ENCODE results near the gene DUOX1.
A peak's percentile ranks its signal among the peaks of the same experiment; 100 is the strongest.

The DUOX1 gene

DNA sequence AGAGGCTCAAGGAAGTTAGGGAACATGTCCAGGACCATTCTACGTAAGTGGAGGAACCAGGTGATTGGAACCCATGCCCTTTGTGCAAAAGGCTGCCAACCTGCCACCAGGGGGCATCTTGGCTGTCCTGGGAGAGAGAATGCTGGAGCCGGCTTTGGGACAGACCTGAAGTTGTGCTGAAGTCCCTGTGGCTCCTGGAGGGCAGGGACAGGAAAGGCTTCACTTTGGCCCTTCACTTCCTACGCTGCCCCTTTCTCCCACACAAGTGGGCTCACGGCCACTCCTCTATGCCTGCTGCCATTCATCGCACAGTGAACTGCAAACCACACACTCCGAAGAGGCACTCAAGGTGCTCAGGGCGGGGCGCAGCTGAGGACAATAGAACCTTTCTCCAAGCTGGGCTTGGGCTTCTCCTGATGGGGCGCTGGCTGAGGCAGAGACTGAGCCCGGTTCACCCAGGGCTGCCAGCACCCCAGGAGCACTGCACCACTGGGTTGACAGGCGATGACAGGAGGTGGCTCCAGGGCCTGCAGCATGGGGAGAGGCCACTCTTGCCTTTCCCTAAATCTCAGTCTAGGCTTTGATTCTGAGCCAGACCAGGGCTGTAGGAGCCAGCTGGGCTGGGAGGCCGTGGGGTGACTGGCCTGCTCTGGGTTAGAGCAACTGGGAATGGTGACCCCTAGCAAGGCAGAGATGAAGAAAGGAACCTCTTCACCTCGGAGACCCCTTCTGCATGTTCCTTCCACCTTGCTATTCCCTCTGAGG, 49.6 kb downstream of the DUOX1 start:
- TF ChIP-seq JUND (IDR thresholded peaks at IDR 0.05; ENCODE audit: low read depth) = no peak
- peak in 1 of 2 experiments; percentile 44 for DNase-seq (ENCODE audit: low read depth in 1 of 2, low spot score in 1 of 2)
- in situ Hi-C loops (cut with HindIII; ENCODE audit: low pct_unique_long_range_greater_than_20kb, low sequenced_read_pairs) = no loop called here

DNA sequence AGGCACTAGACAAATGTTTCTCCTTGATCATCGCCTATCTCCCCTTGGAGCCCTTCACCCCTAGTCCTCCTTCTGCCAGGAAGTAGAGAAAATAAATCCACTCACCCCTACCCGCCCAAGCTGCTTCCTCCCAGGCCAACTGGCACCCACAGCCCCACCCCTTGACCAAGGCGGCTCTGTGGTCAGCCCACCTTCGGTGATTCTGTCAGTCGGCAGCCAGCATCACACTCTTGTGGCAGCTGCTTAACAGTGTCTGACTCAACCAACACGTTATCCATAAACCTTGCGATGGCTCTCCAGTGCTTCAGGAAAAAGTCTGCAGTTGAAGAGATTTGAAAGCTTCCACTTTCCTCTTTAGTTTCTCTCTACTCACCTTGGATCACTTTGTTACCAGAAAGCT, 50.4 kb downstream of the DUOX1 start:
- in situ Hi-C loops (cut with HindIII; ENCODE audit: low pct_unique_long_range_greater_than_20kb, low sequenced_read_pairs) = no loop called here
- no peak for TF ChIP-seq JUND (IDR thresholded peaks at IDR 0.05; ENCODE audit: low read depth)
- DNase-seq (ENCODE audit: low read depth in 1 of 2, low spot score in 1 of 2) = no peak

DNA sequence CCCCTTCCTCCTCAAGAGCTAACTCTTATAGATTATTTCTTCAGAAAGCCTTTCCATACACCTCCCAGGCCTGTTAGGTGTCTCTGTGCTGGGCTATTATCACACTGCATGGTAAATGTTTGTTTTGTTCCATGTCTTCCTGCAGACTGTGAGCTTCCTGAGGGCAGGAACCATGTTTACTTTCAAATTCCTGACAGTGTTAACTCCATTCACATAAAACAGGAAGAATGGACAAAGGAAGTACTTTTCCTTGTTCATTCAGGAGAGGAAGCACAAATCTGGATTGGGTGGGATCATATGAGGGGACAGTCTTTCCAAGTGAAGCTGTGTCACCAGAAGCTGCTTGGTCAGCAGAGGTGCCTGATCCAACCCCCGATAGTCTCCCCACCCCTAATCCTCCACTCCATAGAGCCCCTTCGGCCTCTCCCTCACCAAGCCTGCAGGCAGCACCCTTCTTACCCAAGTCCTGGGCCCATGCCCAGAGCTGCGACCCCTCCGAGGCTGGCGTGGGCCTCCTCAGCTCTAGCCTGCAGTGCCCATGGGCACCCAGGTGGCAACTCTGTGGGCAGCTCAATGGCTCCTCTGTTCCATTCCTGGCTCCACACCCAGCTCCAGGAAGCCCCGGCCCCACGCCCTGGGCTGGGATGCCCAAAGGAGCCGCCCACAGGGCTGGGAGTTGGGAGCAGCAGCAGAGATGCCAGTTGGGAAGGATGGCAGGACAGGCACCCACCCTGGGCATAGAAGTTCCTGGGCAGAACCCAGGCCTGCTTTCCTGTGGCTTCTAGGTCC, 51.0 kb downstream of the DUOX1 start:
- no peak for DNase-seq (ENCODE audit: low read depth in 1 of 2, low spot score in 1 of 2)
- TF ChIP-seq JUND (IDR thresholded peaks at IDR 0.05; ENCODE audit: low read depth) = no peak
- in situ Hi-C loops (cut with HindIII; ENCODE audit: low pct_unique_long_range_greater_than_20kb, low sequenced_read_pairs) = no loop called here

DNA sequence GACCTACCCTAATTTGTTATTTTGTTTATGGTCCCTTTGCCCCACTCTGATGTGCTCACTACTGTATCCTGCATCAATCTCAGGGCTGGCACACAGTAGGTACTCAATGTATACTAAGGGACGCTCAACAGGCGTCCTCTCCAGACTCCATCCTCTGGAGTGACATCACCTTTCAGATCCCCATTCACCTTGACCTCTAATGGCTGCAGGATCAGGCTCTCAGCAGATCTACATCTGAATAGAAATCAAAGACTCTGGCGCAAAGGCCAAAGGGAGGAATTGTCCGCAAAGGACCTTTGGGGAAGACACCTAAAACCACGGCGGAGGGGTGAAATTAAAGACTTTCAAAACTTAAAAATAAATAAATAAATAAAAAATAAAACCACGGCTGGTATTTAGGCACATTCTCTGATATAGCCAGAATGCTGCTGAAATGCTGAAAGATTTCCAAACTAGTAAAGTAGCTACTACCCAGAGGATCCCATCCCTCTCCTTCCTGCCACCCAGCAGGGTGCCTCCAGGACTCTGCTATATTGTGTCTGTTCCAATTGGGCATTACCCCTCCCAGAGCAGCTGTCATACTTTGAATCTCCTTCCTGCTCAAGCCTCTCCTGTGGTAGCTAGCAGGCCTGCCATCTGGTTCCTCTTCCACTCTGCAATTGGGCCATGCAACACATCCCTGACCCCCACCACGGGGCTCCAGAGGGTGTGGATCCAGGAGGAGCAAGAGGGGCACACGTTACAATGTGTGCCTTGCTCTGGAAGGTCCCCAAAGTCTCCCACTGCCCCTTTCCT, 51.9 kb downstream of the DUOX1 start:
- DNase-seq (ENCODE audit: low read depth in 1 of 2, low spot score in 1 of 2) = no peak
- in situ Hi-C loops (cut with HindIII; ENCODE audit: low pct_unique_long_range_greater_than_20kb, low sequenced_read_pairs) = no loop called here
- no peak for TF ChIP-seq JUND (IDR thresholded peaks at IDR 0.05; ENCODE audit: low read depth)

DNA sequence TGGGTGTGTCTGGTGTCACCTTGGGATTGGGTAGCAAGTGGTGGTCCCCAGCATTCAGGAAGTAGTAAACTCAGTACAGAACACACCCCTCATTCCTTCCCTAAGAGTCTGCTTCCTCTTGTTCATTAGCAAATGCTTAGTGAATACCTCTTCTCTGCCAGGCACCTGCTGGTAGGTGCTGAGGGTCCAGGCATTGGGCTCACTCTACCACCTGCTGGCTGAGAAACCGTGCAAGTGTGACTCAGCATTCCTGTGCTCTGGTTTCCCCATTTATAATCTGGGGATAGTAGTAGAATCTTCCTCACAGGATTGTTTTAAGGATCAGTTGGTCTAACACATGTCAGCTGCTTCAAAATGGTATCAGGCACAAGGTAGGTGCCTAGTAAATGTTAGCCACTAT, 53.2 kb downstream of the DUOX1 start:
- no peak for TF ChIP-seq JUND (IDR thresholded peaks at IDR 0.05; ENCODE audit: low read depth)
- DNase-seq (ENCODE audit: low read depth in 1 of 2, low spot score in 1 of 2) = no peak
- in situ Hi-C loops (cut with HindIII; ENCODE audit: low pct_unique_long_range_greater_than_20kb, low sequenced_read_pairs) = no loop called here

DNA sequence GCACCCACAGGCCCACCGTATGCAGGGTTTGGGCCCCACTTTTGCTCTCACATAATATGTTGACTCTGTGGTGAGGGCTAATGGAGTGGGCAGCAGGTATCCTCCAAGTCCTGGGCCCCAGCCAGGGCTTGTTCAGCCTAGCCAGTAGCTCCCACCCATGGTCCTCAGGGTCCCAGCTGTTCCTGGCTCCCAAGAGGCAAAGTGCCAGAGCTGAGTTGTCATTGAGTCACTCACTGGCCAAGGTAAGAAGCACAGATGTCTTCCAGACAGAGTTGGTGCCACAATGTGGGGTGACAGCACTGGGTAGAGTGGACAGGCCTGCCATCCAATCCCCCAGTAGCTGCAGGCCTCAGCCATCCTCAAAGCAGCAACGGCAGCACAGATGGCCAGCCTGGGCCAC, 53.7 kb downstream of the DUOX1 start:
- in situ Hi-C loops (cut with HindIII; ENCODE audit: low pct_unique_long_range_greater_than_20kb, low sequenced_read_pairs) = no loop called here

DNA sequence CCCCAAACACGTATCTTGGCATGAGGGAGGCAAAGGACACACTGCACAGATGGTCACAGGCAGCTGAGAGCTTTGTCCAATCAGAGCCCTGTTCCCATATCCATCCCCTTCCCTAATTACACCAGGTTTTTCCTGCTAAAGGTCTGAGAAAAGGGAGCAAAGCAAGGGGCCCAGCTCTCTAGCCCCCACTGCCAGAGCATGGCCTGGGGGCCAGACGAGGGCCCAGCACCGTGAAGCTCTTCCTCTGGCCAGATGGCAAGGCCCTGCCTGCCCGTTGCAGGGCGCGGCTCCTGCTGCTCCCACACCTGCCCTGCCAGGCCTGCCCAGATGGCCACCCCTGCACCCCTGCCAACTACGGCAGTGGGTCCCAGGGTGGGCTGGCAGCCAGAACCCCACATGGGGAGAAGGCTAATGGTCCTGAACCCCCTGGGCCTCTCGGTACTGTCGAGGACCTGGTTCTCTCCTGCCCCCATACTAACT, 54.8 kb downstream of the DUOX1 start:
- in situ Hi-C loops (cut with HindIII; ENCODE audit: low pct_unique_long_range_greater_than_20kb, low sequenced_read_pairs) = no loop called here

More for the DNA sequence above, 53.7 kb downstream of the DUOX1 start:
- TF ChIP-seq JUND (IDR thresholded peaks at IDR 0.05; ENCODE audit: low read depth) = no peak
- no peak for DNase-seq (ENCODE audit: low read depth in 1 of 2, low spot score in 1 of 2)

DNA sequence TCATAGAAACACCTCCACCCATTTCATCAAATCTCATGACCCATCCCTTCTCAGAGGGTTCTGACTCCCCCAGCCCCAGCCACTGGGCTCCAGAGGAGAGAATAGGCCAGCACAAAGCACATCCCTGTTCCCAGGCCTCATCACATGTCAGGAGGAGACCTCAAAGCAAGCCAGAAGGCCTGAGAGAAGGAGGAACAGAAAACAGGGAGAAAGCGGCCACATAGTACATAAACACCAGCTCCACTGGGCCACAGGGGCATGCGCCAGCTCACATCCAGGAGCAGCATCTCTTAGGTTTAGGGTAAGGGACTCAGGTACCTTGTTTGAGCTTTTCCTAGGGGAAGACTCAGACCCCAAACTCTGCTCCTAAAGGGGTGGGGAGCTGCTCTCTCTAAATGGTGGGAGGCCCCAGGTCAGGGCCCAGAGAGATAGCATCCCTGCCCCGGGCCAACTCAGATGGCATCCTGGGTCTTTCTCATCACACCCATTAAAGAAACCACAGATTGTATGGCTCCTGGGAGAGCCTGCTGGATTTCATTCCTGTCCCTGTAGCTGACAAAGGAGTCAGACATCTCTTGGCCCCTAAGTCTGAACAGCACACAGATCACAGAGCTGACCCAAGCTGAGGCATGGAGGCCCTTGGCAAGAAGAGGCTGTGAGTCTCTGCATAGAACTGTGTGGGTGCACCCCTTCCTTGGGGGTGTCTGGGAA, 55.4 kb downstream of the DUOX1 start:
- in situ Hi-C loops (cut with HindIII; ENCODE audit: low pct_unique_long_range_greater_than_20kb, low sequenced_read_pairs) = no loop called here
- DNase-seq (ENCODE audit: low read depth in 1 of 2, low spot score in 1 of 2) = no peak
- no peak for TF ChIP-seq JUND (IDR thresholded peaks at IDR 0.05; ENCODE audit: low read depth)

More for the DNA sequence above, 54.8 kb downstream of the DUOX1 start:
- DNase-seq (ENCODE audit: low read depth in 1 of 2, low spot score in 1 of 2) = no peak
- no peak for TF ChIP-seq JUND (IDR thresholded peaks at IDR 0.05; ENCODE audit: low read depth)

DNA sequence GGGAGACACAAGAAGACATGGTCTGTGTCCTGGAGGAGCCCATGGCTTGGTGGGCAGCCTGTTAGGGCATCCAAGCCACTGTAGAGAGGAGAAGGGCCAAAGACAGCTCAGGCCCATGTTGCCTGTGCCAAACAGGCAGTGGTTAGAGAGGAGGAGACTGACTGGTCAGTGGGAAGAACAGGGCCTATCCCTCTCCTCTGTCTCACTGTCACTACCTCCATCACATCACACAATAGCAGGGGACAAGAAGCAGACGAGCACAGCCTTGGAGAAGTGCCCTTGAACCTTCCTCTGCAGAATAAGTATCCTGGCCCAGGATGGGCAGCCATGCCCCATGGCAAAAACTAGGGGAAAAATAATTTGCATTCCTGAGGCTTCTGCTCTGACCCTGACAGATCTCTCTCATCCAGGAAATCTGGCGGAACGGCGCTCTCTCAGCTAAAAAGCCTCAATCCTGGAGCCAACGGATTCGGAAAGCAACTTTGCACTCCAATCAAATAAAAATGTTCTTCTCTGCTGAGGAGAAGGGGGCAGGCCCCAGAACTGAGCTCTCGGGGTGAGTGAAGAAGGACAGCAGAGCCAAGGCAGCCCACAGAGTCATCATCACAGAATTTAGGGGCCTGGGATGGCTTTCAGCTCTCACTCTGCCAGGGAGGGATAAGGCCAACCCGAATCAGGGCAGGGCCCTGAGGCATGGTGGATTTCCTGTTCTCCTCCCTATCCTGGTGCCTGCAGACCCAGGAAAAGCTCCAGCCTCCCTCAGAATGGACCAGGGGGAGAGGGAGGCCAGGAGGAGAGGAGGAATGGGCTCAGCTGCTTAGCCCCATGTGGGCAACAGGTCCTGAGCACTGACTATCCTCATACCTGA, 56.3 kb downstream of the DUOX1 start:
- DNase-seq (ENCODE audit: low read depth in 1 of 2, low spot score in 1 of 2) = no peak
- in situ Hi-C loops (cut with HindIII; ENCODE audit: low pct_unique_long_range_greater_than_20kb, low sequenced_read_pairs) = no loop called here
- TF ChIP-seq JUND (IDR thresholded peaks at IDR 0.05; ENCODE audit: low read depth) = no peak

DNA sequence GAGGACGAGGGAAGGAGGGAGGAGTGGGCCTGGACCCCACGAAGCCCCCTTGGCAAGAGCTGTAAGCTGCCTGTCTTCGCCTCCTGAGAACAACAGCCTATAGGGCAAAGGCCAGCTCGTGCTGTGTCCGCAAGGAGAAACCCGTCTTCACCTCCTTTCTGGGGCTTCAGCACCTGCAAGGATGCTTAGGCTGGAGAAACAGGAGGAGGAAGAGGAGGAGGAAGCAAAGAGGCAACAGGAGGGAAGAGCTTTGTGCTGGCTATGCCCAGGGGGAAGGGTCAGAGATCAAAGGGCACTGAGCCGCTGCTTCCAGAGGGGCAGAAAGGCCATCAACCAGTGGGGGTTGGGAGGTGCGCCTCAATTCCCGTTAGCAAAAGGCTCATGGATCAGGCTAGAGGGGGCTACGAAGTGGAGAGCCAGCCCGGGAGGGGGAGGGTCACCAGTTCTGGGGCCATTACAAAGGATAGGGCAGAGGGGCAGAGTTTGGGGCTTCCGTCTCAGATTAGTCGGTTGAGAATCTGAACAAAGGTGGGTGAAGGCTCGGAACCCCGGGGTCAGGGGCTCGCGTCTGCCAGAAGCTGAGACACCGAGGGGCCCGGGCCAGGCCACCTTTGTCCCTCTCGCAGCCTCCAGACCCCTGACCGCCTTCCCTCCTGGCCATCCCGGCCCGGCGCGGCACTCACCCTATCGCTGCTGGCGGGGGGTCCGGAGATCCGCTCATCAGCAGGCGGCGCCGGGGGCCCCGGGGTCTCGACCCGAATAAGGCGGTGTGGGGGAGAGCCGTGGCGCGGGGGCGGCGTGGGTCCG, 57.2 kb downstream of the DUOX1 start:
- no peak for TF ChIP-seq JUND (IDR thresholded peaks at IDR 0.05; ENCODE audit: low read depth)
- in situ Hi-C loops (cut with HindIII; ENCODE audit: low pct_unique_long_range_greater_than_20kb, low sequenced_read_pairs) = no loop called here
- no peak for DNase-seq (ENCODE audit: low read depth in 1 of 2, low spot score in 1 of 2)

DNA sequence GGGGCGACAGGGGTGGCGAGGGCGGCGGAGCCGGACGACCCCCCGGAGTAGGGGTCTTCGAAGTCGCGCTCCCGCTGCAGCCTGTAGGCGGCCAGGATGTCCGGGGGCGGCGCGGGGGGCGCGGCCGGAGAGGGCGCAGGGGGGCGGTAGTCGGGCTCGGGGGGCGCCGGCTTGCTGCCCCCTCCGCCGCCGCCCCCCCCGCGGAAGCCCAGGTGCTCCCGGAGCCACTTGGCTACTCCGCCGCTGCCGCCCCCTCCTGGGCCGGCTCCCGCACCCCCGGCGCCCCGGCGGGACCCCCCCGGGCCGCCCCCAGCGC, 57.7 kb downstream of the DUOX1 start:
- in situ Hi-C loops (cut with HindIII; ENCODE audit: low pct_unique_long_range_greater_than_20kb, low sequenced_read_pairs) = no loop called here
- TF ChIP-seq JUND (IDR thresholded peaks at IDR 0.05; ENCODE audit: low read depth) = no peak
- DNase-seq (ENCODE audit: low read depth in 1 of 2, low spot score in 1 of 2) = no peak
